Measurements from ENCODE around the gene DTX1. TPM values are rescaled to one million over a fixed set of nuclear protein-coding genes. Genes with fewer than 3 reads are reported as not detected.

Gene DTX1
- total RNA-seq, 1 donor from 2014 or later = not detected

DNA sequence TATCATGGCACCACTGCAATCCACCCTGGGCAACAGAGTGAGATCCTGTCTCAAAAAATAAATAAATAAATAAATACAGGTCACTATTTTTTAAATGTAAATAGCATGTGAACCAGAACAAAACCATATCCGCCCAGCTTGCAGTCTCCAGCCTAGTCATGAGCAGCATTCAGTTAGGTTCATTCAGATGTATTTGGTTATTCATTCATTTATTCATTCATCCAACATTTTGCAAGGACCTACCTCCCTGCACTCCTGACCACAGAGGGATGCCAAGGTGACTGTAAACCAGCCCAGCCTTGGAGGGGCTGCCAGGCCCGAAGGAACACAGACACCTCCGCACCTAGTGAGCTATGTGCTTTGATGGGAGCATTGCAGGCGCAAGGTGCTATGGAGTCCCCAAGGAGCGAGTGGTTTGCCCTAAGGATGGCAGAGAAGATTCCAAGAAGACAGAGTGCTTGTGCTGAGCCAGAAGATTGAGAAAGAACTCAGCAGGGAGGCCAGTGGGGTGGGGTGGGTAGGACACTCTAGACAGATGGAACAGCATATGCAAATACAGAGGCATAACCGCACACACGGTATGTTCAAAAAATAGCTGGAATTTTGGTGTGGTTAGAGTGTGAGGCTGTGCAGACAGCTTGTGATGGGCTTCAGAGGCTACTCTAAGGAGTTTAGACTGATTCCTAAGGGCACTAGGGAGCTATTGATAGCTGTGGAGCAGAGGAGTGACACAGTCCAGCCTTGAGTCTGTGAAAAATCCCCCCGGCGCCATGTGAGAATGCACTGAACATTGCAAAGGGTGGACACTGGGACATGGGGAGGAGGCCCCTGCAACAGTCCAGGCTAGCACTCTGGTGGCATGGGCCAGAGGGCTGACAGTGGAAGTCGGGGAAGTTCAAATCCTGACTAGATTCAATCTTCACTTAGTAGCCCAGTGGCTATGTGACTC lies 11.7 kb downstream of the DTX1 start:
- peaks cover 1% of the 10 kb centered on the region for H3K36me3 Mint-ChIP-seq (ENCODE audit: low read depth)
- no peaks in the 10 kb centered on the region for H3K9me3 Mint-ChIP-seq (ENCODE audit: low read depth)
- peaks cover 37% of the 10 kb centered on the region for H3K27me3 Mint-ChIP-seq (ENCODE audit: low read depth)
- no peak for DNase-seq (ENCODE audit: low spot score)
- no peaks in the 10 kb centered on the region for H3K4me1 Mint-ChIP-seq (ENCODE audit: low read depth)
- TF ChIP-seq, protein P1, sequence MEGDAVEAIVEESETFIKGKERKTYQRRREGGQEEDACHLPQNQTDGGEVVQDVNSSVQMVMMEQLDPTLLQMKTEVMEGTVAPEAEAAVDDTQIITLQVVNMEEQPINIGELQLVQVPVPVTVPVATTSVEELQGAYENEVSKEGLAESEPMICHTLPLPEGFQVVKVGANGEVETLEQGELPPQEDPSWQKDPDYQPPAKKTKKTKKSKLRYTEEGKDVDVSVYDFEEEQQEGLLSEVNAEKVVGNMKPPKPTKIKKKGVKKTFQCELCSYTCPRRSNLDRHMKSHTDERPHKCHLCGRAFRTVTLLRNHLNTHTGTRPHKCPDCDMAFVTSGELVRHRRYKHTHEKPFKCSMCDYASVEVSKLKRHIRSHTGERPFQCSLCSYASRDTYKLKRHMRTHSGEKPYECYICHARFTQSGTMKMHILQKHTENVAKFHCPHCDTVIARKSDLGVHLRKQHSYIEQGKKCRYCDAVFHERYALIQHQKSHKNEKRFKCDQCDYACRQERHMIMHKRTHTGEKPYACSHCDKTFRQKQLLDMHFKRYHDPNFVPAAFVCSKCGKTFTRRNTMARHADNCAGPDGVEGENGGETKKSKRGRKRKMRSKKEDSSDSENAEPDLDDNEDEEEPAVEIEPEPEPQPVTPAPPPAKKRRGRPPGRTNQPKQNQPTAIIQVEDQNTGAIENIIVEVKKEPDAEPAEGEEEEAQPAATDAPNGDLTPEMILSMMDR (IDR thresholded peaks at IDR 0.05) = no peak
- no peak overlapping the region for H3K4me3 Mint-ChIP-seq (ENCODE audit: unreplicated experiment)
- H3K27ac Mint-ChIP-seq (ENCODE audit: unreplicated experiment) = no peak overlapping the region

DNA sequence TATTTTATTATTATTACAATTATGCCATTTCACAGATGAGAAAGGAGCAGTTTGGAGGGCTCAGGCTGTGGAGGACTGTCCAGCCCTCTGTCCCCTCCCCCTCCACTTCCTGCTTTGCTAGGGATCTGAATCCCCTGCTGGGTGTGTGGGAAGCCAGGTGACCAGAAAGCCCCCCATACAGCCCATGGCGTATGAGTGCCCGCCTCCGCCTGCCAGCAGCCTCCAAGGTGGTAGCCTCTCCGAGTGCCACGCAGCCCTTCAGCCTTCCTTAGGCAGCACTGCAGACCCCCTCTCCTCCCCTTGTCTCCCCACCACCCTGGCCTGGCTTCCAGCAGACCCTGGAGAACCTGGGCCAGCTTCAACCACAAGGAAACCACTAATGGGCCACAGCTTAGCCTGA lies 12.6 kb downstream of the DTX1 start:
- TF ChIP-seq, protein P1 (IDR thresholded peaks at IDR 0.05) = no peak
- Mint-ChIP-seq H3K4me1 (ENCODE audit: low read depth) (no peaks in the 10 kb centered on the region), H3K4me3 (ENCODE audit: unreplicated experiment) (no peak overlapping the region), H3K36me3 (ENCODE audit: low read depth) (peaks cover 1% of the 10 kb centered on the region), H3K27ac (ENCODE audit: unreplicated experiment) (no peak overlapping the region), H3K9me3 (ENCODE audit: low read depth) (no peaks in the 10 kb centered on the region), H3K27me3 (ENCODE audit: low read depth) (peaks cover 41% of the 10 kb centered on the region)
- DNase-seq (ENCODE audit: low spot score) = no peak

DNA sequence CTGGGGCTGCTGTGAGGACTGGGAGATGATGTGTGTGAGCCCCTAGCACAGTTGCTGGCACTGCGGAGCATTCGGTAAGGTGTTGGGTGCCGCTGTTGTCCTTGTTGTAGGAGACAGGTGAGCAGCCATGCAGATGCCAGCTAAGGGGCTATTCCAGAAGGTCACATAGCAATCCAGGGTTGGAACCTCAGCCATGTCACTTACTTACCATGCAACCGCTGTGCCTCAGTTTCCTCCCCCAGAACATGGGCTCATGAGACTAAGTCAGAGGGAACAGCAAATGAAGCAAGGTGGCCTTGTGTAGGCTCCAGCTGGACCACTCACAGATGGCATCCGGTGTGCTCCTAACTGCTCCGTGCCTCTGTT lies 13.2 kb downstream of the DTX1 start:
- Mint-ChIP-seq H3K4me3 (ENCODE audit: unreplicated experiment) (no peak overlapping the region), H3K4me1 (ENCODE audit: low read depth) (no peaks in the 10 kb centered on the region), H3K27ac (ENCODE audit: unreplicated experiment) (no peak overlapping the region), H3K27me3 (ENCODE audit: low read depth) (peaks cover 41% of the 10 kb centered on the region), H3K36me3 (ENCODE audit: low read depth) (peaks cover 1% of the 10 kb centered on the region), H3K9me3 (ENCODE audit: low read depth) (no peaks in the 10 kb centered on the region)
- no peak for DNase-seq (ENCODE audit: low spot score)
- TF ChIP-seq, protein P1 (IDR thresholded peaks at IDR 0.05) = no peak

DNA sequence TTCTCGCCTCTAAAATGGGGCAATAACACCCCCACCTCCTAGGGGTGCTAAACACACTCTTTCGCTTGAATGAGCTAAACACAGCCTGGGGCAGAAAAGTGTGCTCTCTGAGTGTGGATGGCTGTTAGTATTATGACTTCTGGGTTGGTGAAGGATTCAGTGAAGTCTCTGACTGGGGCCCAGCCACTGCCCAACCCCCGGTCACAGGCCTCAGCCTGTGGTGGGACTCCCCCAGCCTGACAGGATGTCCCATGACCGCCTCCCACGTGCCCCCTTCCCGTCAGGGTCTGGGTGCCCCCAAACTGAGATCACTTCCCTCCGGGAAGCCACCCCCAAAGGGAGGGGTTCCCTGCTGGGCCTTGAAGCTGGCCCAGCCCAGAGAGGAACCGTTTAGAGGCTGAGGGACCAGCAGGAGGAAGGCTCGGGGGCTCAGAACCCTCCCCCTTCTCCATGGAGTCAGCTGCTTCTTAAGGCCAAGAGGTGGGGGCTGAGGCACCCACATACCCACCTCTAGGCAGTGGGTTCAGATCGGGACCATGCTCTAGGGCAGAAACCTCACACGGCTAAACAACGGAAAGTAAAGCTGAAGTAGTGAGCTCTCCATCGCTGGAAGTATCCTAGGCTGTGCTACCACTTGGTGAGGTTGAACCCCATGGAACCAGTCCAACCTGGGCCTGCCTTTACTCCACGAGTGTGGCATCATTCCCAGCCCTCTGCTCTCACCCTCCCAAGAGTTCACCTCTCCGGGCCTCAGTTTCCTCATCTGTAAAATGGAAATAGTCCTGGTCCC lies 13.8 kb downstream of the DTX1 start:
- H3K27me3 Mint-ChIP-seq (ENCODE audit: low read depth) = peaks cover 41% of the 10 kb centered on the region
- no peak overlapping the region for H3K27ac Mint-ChIP-seq (ENCODE audit: unreplicated experiment)
- no peaks in the 10 kb centered on the region for H3K9me3 Mint-ChIP-seq (ENCODE audit: low read depth)
- no peak overlapping the region for H3K4me3 Mint-ChIP-seq (ENCODE audit: unreplicated experiment)
- no peaks in the 10 kb centered on the region for H3K4me1 Mint-ChIP-seq (ENCODE audit: low read depth)
- TF ChIP-seq, protein P1 (IDR thresholded peaks at IDR 0.05) = no peak
- peaks cover 1% of the 10 kb centered on the region for H3K36me3 Mint-ChIP-seq (ENCODE audit: low read depth)
- DNase-seq (ENCODE audit: low spot score) = no peak
